ENCODE measurements around the gene APOBEC3B.
"Not testable (repeated sequence)": the region's sequence is repeated elsewhere in the genome, so short reads cannot be mapped to it uniquely, and the experiment has no call there.

APOBEC3B gene

GRCh38 chr22:39039306-39040126 lies 57.4 kb downstream of the APOBEC3B start:
- no peak for DNase-seq

GRCh38 chr22:39040155-39040537 lies 58.0 kb downstream of the APOBEC3B start:
- not testable (repeated sequence) for DNase-seq

GRCh38 chr22:39040538-39041296 lies 58.6 kb downstream of the APOBEC3B start, which contains the start of gene APOBEC3F:
Gene APOBEC3F, plus strand, starts transcription at chr22:39040864. Its CDS starts 97 bp downstream, at chr22:39040961.
- DNase-seq: peak; percentile 87

- DNase-seq: no peak
Observed at GRCh38 chr22:39041908-39042307, 59.8 kb downstream of the APOBEC3B start.
